BJ (cell line): ENCODE measurements around the gene ZNF500. TPM values are rescaled to one million over a fixed set of nuclear protein-coding genes. Genes with fewer than 3 reads are reported as not detected.

Experiments used
- CTCF ChIA-PET: fragments of 350-600 bp; formaldehyde crosslinking; extraction: SDS; loops from one replicate; lab custom pipeline; 2021; ENCODE audit warnings: antibody characterized with exemption, inconsistent platforms; lab: Yijun Ruan, JAX
- POLR2A ChIA-PET: fragments of 300-600 bp; sonication (Branson Sonifier 250); formaldehyde crosslinking; extraction: SDS; loops from one replicate; lab custom pipeline; 2021; ENCODE audit warnings: antibody characterized with exemption; lab: Charles Lee
- DNase-seq: peaks from one replicate; pipeline ENCODE4 v3.0.0-alpha.2; 2011; ENCODE audit warnings: low read depth
- H3K27me3 ChIP-seq: 2 replicates; pipeline ENCODE4 v1.6.0; 2011; ENCODE audit warnings: low read length; ENCODE audit not compliant: control insufficient read depth, insufficient read depth
- H3K36me3 ChIP-seq: 2 replicates; pipeline ENCODE4 v1.5.1; 2011; ENCODE audit warnings: low read length; ENCODE audit not compliant: control insufficient read depth, insufficient read depth
- H3K4me3 ChIP-seq: 2 replicates; pipeline ENCODE4 v1.5.1; 2011; ENCODE audit warnings: low read depth, mild to moderate bottlenecking, control low read depth, low read length
- CTCF ChIP-seq: IDR thresholded peaks from 2 replicates; pipeline ENCODE4 v1.5.1; 2011; ENCODE audit warnings: low read depth, mild to moderate bottlenecking, control low read depth, inconsistent platforms, low read length, moderate library complexity; ENCODE audit not compliant: insufficient read depth
- polyA plus RNA-seq: library from polyadenylated mRNA; depleted of rRNA; stranded (reverse); fragments of >200 nt; gene quantifications from 2 replicates; pipeline ENCODE4 v1.2.3, GENCODE V29; 2011

Gene ZNF500
- polyA plus RNA-seq, 1 experiment = 6.5 TPM

DNA sequence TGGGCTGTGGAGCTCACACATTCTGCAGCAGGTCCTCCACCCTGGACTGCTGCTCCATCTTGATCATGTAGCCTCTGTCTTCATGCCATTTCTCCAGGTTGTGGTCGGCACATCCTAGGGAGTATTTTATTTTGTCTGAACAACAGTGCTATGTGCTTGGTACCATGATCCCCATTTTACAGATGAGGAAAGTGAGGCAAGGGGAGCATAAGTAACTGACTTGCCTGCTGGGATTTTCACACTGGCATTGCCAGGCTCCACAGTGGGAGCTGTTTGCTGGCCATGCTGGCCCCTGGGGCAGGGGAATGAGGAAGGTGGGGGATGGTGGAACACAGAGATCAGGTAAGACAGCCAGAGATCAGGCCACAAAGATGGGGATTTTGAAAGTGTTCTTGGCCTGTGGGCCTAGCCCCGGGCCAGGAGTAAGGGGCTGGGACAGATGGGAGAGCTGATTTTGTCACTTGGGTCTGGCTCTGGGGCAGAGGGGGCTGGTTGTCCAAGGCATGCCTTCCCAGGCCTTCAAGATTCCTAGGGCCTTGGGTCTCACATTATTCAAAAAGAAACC, 9.3 kb upstream of the ZNF500 start:
- no peak overlapping the region for H3K4me3 ChIP-seq
- ChIA-PET POLR2A (no interaction called here), CTCF (no interaction called here)
- H3K36me3 ChIP-seq = no peaks in the 10 kb centered on the region
- no peak for DNase-seq
- H3K27me3 ChIP-seq = no peaks in the 10 kb centered on the region
- TF ChIP-seq CTCF = no peak

DNA sequence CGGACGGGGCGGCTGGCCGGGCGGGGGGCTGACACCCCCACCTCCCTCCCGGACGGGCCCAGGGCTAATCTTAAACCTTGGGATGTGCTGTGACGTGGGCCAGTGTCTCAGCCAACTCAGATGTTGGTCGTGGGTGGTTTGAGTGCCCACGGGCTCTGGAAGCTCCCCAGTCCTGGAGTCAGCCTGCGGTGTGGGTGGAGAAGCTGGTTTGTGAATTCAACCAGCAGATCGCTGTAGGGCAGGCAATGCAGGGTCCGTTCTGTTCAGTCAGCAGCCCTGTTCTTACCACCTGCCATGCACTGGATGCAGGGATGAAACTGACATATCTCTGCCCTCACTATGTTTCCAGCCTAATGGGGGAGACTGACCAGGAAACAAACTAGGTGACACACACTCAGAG, 8.0 kb upstream of the ZNF500 start:
- Histone ChIP-seq H3K36me3 (no peaks in the 10 kb centered on the region), H3K27me3 (no peaks in the 10 kb centered on the region), H3K4me3 (no peak overlapping the region)
- DNase-seq = no peak
- POLR2A ChIA-PET = no interaction called here
- TF ChIP-seq CTCF = no peak
- CTCF ChIA-PET = interaction anchor here (0.9 kb wide), 1 partner anchor 22 kb away, joined by 3 read pairs; no protein-coding TSS in a partner anchor

DNA sequence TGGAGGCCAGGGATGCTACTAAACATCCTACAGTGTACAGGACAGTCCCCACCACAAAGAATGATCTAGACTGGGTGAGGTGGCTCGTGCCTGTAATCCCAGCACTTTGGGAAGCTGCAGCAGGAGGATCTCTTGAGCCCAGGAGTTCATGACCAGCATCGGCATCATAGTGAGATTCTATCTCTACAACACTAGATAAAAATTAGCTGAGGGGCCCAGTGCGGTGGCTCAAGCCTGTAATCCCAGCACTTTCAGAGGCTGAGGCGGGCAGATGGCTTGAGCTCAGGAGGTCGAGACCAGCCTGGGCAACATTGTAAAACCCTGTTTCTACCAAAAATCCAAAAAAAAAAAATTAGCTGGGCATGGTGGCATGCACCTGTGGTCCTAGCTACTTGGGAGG, 5.4 kb upstream of the ZNF500 start:
- Histone ChIP-seq H3K4me3 (no peak overlapping the region), H3K27me3 (no peaks in the 10 kb centered on the region), H3K36me3 (no peaks in the 10 kb centered on the region)
- TF ChIP-seq CTCF = no peak
- ChIA-PET POLR2A (no interaction called here), CTCF (no interaction called here)
- DNase-seq = no peak

DNA sequence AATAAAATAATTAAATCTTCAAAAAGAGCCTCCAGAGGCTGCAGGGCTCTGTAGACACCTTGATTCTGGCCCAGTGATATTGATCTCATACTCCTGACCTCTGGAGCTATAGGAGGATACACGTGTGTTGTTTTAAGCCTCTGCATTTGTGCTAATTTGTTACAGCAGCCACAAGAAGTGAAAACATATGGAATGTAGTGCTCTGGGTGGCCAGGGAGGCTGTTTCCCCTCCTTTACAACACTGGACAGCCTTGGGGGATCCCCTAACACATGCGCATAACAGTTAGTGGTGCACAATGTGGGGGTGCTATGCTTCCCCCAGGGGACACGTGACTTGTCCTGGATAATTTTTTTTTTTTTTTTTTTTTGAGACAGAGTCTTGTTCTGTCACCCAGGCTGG, 4.7 kb upstream of the ZNF500 start:
- POLR2A ChIA-PET = no interaction called here
- no peaks in the 10 kb centered on the region for H3K27me3 ChIP-seq
- H3K36me3 ChIP-seq = no peaks in the 10 kb centered on the region
- CTCF ChIA-PET = no interaction called here
- TF ChIP-seq CTCF = no peak
- DNase-seq = no peak
- H3K4me3 ChIP-seq = no peak overlapping the region

- DNase-seq = no peak
- POLR2A ChIA-PET = interaction anchor here (0.6 kb wide), 1 partner anchor 78 kb away, joined by 3 read pairs; no protein-coding TSS in a partner anchor
- CTCF ChIA-PET = no interaction called here
These were observed 2.3 kb upstream of the ZNF500 start for GRCh38 chr16:4769306-4769638.

More at GRCh38 chr16:4769306-4769638, 2.3 kb upstream of the ZNF500 start:
- H3K27me3 ChIP-seq = no peaks in the 10 kb centered on the region
- peaks cover 4% of the 10 kb centered on the region for H3K36me3 ChIP-seq
- H3K4me3 ChIP-seq = no peak overlapping the region
- no peak for TF ChIP-seq CTCF
